ENCODE measurements around the gene MAMLD1.

Gene MAMLD1

GRCh38 chrX:150465326-150465725 lies 102.2 kb downstream of the MAMLD1 start:
- TF ChIP-seq SPI1 (IDR thresholded peaks at IDR 0.05; ENCODE audit: borderline replicate concordance, low read depth) = no peak
- TF ChIP-seq GABPA (IDR thresholded peaks at IDR 0.05; ENCODE audit: low read depth) = no peak
- TF ChIP-seq REST (IDR thresholded peaks at IDR 0.05; ENCODE audit: insufficient replicate concordance, low read depth) = no peak
- TF ChIP-seq, protein P1, sequence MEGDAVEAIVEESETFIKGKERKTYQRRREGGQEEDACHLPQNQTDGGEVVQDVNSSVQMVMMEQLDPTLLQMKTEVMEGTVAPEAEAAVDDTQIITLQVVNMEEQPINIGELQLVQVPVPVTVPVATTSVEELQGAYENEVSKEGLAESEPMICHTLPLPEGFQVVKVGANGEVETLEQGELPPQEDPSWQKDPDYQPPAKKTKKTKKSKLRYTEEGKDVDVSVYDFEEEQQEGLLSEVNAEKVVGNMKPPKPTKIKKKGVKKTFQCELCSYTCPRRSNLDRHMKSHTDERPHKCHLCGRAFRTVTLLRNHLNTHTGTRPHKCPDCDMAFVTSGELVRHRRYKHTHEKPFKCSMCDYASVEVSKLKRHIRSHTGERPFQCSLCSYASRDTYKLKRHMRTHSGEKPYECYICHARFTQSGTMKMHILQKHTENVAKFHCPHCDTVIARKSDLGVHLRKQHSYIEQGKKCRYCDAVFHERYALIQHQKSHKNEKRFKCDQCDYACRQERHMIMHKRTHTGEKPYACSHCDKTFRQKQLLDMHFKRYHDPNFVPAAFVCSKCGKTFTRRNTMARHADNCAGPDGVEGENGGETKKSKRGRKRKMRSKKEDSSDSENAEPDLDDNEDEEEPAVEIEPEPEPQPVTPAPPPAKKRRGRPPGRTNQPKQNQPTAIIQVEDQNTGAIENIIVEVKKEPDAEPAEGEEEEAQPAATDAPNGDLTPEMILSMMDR (IDR thresholded peaks at IDR 0.05; ENCODE audit: insufficient read depth, low read length) = no peak
- no peak for TF ChIP-seq POLR2AphosphoS5 (IDR thresholded peaks at IDR 0.05; ENCODE audit: low read depth)
- no peaks in the 10 kb centered on the region for H3K27me3 ChIP-seq (ENCODE audit: insufficient read depth, poor library complexity, severe bottlenecking)
- H3K4me3 ChIP-seq (replicated peaks; ENCODE audit: insufficient read depth, low read length) = no peak overlapping the region
- DNase-seq (ENCODE audit: low read depth in 1 of 2, low spot score in 1 of 2) = no peak
- no peak overlapping the region for H3K27ac ChIP-seq (replicated peaks)

DNA sequence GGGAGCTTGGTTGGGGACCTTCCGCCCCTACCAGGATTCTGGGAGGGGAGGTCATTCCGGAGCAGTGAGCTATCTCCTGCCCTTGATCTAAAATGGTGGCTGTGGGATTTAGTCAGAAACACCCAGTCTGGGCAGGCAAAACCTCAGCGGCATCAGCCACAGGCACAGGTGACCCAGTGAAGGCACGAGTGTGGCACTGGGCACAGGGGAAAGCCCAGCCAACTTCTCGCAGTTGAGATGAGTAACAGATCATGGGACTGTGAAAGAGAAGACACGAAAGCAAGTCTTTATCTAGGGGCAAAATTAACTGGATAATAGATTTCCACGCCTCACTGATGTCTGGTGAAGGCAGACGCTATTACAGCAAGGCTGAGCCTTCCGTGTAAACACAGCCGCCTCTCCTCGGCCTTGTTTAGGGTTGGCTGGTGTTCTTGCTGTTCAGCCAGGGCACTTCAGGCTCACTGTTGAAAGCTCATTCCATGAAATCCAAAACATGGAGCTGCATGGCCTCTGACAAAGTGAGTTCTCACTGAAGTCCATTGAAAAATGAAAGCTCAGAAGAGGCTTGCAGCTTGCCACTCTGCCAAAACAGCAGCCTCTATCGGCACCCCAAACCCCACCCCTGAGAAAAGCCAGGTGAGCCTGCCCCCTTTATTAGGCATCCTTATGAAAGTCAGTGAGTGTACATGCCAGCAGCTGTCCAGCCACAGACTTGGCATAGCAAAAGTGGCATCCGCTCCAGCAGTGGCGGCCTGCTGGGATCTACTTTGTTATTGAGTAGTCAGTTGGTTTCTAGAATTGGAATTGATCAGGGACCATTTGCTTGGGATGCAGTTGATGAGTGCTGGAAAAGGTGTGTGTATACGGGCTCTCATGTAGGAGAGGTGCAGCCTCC lies 103.0 kb downstream of the MAMLD1 start:
- H3K27me3 ChIP-seq (ENCODE audit: insufficient read depth, poor library complexity, severe bottlenecking) = no peaks in the 10 kb centered on the region
- no peak overlapping the region for H3K4me3 ChIP-seq (replicated peaks; ENCODE audit: insufficient read depth, low read length)
- no peak for DNase-seq (ENCODE audit: low read depth in 1 of 2, low spot score in 1 of 2)
- no peak for TF ChIP-seq SPI1 (IDR thresholded peaks at IDR 0.05; ENCODE audit: borderline replicate concordance, low read depth)
- TF ChIP-seq, protein P1 (IDR thresholded peaks at IDR 0.05; ENCODE audit: insufficient read depth, low read length) = no peak
- no peak for TF ChIP-seq POLR2AphosphoS5 (IDR thresholded peaks at IDR 0.05; ENCODE audit: low read depth)
- no peak for TF ChIP-seq GABPA (IDR thresholded peaks at IDR 0.05; ENCODE audit: low read depth)
- no peak for TF ChIP-seq REST (IDR thresholded peaks at IDR 0.05; ENCODE audit: insufficient replicate concordance, low read depth)
- no peak overlapping the region for H3K27ac ChIP-seq (replicated peaks)

GRCh38 chrX:150472306-150472705 lies 109.2 kb downstream of the MAMLD1 start:
- no peak for DNase-seq (ENCODE audit: low read depth in 1 of 2, low spot score in 1 of 2)
- Histone ChIP-seq H3K27me3 (ENCODE audit: insufficient read depth, poor library complexity, severe bottlenecking) (no peaks in the 10 kb centered on the region), H3K4me3 (replicated peaks; ENCODE audit: insufficient read depth, low read length) (no peak overlapping the region), H3K27ac (replicated peaks) (no peak overlapping the region)
- TF ChIP-seq GABPA (IDR thresholded peaks at IDR 0.05; ENCODE audit: low read depth) (no peak), POLR2AphosphoS5 (IDR thresholded peaks at IDR 0.05; ENCODE audit: low read depth) (no peak), SPI1 (IDR thresholded peaks at IDR 0.05; ENCODE audit: borderline replicate concordance, low read depth) (no peak), REST (IDR thresholded peaks at IDR 0.05; ENCODE audit: insufficient replicate concordance, low read depth) (no peak)
- TF ChIP-seq, protein P1 (IDR thresholded peaks at IDR 0.05; ENCODE audit: insufficient read depth, low read length) = no peak
